ENCODE measurements around the gene ABHD4. TPM values are rescaled to one million over a fixed set of nuclear protein-coding genes. Genes with fewer than 3 reads are reported as not detected.

The ABHD4 gene
- total and polyA plus RNA-seq, 2 experiments from 2014 or later = 39.1 to 40.0 TPM

- peak overlapping the region; percentile 76; the same call in 1 of the 2 replicates for H3K27ac Mint-ChIP-seq
- Histone ChIP-seq H3K4me3 (no peak overlapping the region), H3K36me3 (ENCODE audit: insufficient read depth) (no peaks in the 10 kb centered on the region), H3K79me2 (replicated peaks; ENCODE audit: insufficient read depth) (no peaks in the 10 kb centered on the region), H3K4me1 (ENCODE audit: insufficient read depth) (peaks cover 26% of the 10 kb centered on the region), H3F3A (replicated peaks; ENCODE audit: low read depth) (peaks cover 12% of the 10 kb centered on the region; the same call in 1 of the 2 replicates), H4K20me1 (replicated peaks; ENCODE audit: insufficient read depth) (no peaks in the 10 kb centered on the region), H3K27me3 (ENCODE audit: insufficient read depth) (no peaks in the 10 kb centered on the region), H3K9me2 (ENCODE audit: insufficient read depth) (no peaks in the 10 kb centered on the region), H2AFZ (peak overlapping the region; percentile 66), H3K4me2 (0 out of 2 replicates have a peak overlapping the region, but pooled peaks have one; percentile 84), H3K27ac (ENCODE audit: low read depth) (0 out of 2 replicates have a peak overlapping the region, but pooled peaks have one; percentile 4)
- peaks cover 3% of the 10 kb centered on the region; the same call in 1 of the 3 replicates for H3K9me3 Mint-ChIP-seq
- ATAC-seq = peak; percentile 46
- peaks cover 2% of the 10 kb centered on the region; the same call in 2 of the 3 replicates for H3K36me3 Mint-ChIP-seq (ENCODE audit: low read depth)
- peak; percentile 76 to 79 for TF ChIP-seq CTCF (conservative IDR thresholded peaks at IDR 0.05; ENCODE audit: low read depth in 2 of 2)
- no peak for TF ChIP-seq ZNF462 (CRISPR knock-in tag; IDR thresholded peaks at IDR 0.05)
- no peak for TF ChIP-seq REST (IDR thresholded peaks at IDR 0.05; ENCODE audit: unreplicated experiment)
- no peak for TF ChIP-seq EZH2 (IDR thresholded peaks at IDR 0.05; ENCODE audit: low read depth, unreplicated experiment)
- no peak for TF ChIP-seq ZNF331 (CRISPR knock-in tag; IDR thresholded peaks at IDR 0.05; ENCODE audit: low read depth)
- peak; percentile 79 for DNase-seq (ENCODE audit: low spot score)
- H3K4me1 Mint-ChIP-seq = peaks cover 29% of the 10 kb centered on the region
- peaks cover 10% of the 10 kb centered on the region for H3K27me3 Mint-ChIP-seq (ENCODE audit: insufficient read depth, low read depth, poor library complexity)
- H3K4me3 Mint-ChIP-seq = no peak overlapping the region; the same call in 2 of the 3 replicates
Observed at GRCh38 chr14:22558221-22558913, 39.7 kb upstream of the ABHD4 start.
